Common myeloid progenitor, CD34-positive (primary cell): ENCODE measurements around the gene CLNS1A.

Experiments used
- CTCF ChIA-PET: fragments of 350-600 bp; sonication (Branson Sonifier 250); formaldehyde crosslinking; loops from one replicate; lab custom pipeline; 2021; ENCODE audit warnings: antibody characterized with exemption; lab: Charles Lee
- POLR2A ChIA-PET: fragments of 350-600 bp; sonication (Branson Sonifier 250); formaldehyde crosslinking; loops from one replicate; lab custom pipeline; 2021; ENCODE audit warnings: antibody characterized with exemption; lab: Charles Lee
- DNase-seq, 3 donors: peaks; one replicate each; pipeline versions ENCODE4 v3.0.0 to v3.0.0-alpha.2; 2013
- H3K27ac ChIP-seq, 2 experiments: 1 replicate in 1 of 2; 2 replicates in 1 of 2; pipeline ENCODE4 v1.7.0; 2013; ENCODE audit warnings: inconsistent platforms in 2 of 2, low read length in 2 of 2, mild to moderate bottlenecking in 2 of 2, low read depth in 1 of 2, moderate library complexity in 1 of 2; ENCODE audit not compliant: severe bottlenecking in 2 of 2, insufficient read depth in 1 of 2, poor library complexity in 1 of 2
- H3K27me3 ChIP-seq, 5 experiments: replicated peaks in 2 of 5; 1 replicate in 3 of 5; 2 replicates in 2 of 5; pipeline versions ENCODE4 v1.6.1 to v1.7.0; 2013; ENCODE audit warnings: low read length in 4 of 5, mild to moderate bottlenecking in 2 of 5, moderate library complexity in 2 of 5, inconsistent platforms in 1 of 5; ENCODE audit not compliant: insufficient read depth in 5 of 5, control insufficient read depth in 4 of 5
- H3K36me3 ChIP-seq, 4 experiments: 1 replicate in 2 of 4; 2 replicates in 2 of 4; pipeline versions ENCODE4 v1.6.1 to v1.7.0; 2013; ENCODE audit warnings: low read length in 3 of 4, control low read depth in 1 of 4, mild to moderate bottlenecking in 1 of 4; ENCODE audit not compliant: control insufficient read depth in 4 of 4, insufficient read depth in 4 of 4
- H3K4me1 ChIP-seq, 4 experiments: 1 replicate in 3 of 4; 2 replicates in 1 of 4; pipeline versions ENCODE4 v1.6.1 to v1.7.1; 2013; ENCODE audit warnings: low read length in 3 of 4, mild to moderate bottlenecking in 3 of 4, control low read depth in 1 of 4, inconsistent platforms in 1 of 4, moderate library complexity in 1 of 4; ENCODE audit not compliant: control insufficient read depth in 4 of 4, insufficient read depth in 4 of 4; ENCODE audit errors: control extremely low read depth in 1 of 4
- H3K4me3 ChIP-seq, 7 experiments: 1 replicate in 4 of 7; 2 replicates in 3 of 7; pipeline versions ENCODE4 v1.5.1 to v1.7.0; 2013; ENCODE audit warnings: mild to moderate bottlenecking in 7 of 7, low read length in 6 of 7, moderate library complexity in 6 of 7, inconsistent platforms in 2 of 7, low read depth in 2 of 7, control low read depth in 1 of 7; ENCODE audit not compliant: insufficient read depth in 4 of 7, control insufficient read depth in 1 of 7; ENCODE audit errors: extremely low read depth in 1 of 7
- H3K9me3 ChIP-seq, 5 experiments: 1 replicate in 4 of 5; 2 replicates in 1 of 5; pipeline versions ENCODE4 v1.6.1 to v1.7.1; 2013; ENCODE audit warnings: low read length in 4 of 5, mild to moderate bottlenecking in 2 of 5, inconsistent platforms in 1 of 5, low read depth in 1 of 5, moderate library complexity in 1 of 5; ENCODE audit not compliant: control insufficient read depth in 4 of 5, insufficient read depth in 2 of 5; ENCODE audit errors: control extremely low read depth in 1 of 5
- WGBS: methylation state at CpG from one replicate; pipeline ENCODE4 v1.1.5; 2013; ENCODE audit not compliant: insufficient coverage; 5-methylcytosine and 5-hydroxymethylcytosine counted together

Gene CLNS1A

DNA sequence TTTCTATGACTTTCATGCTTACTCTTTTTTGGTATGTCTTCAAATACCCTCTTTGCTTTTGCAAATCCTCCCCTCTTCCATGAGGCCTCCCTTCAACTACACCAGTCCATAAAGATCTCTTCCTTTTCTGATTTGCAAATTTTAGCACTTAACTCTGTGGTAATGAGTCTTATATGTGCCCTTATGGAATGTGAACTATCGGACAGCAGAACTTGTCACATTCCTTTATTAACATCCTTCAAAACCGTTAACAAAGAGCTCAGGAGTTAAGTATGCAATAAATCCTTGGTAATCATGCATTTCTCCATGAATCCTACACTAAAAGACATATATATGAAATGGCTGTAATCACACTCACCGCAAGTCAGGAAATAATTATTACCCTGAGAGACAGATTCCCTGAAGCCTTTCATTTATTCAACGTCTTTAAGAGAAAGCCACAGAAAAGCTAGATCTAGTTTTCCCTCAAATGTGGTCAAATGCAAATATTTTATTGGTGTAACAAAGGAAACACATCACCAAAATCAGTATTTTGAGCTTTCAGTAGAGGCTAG lies 7.4 kb downstream of the CLNS1A start:
- peaks cover 9 to 44% (median 20%) of the 10 kb centered on the region in 4 experiments for H3K36me3 ChIP-seq
- H3K4me1 ChIP-seq = peaks cover 6 to 26% (median 19%) of the 10 kb centered on the region in 4 experiments
- no peak overlapping the region for H3K4me3 ChIP-seq
- WGBS = 67% methylated on average over 1 of the region's 4 CpGs
- POLR2A ChIA-PET = no interaction called here
- H3K27ac ChIP-seq = no peak overlapping the region
- DNase-seq = no peak
- H3K27me3 ChIP-seq = no peaks in the 10 kb centered on the region
- no peaks in the 10 kb centered on the region for H3K9me3 ChIP-seq
- CTCF ChIA-PET = interaction anchor here (1.0 to 1.2 kb wide), 2 partner anchors 11 to 23 kb away, joined by 3 to 7 read pairs; no protein-coding TSS in a partner anchor

DNA sequence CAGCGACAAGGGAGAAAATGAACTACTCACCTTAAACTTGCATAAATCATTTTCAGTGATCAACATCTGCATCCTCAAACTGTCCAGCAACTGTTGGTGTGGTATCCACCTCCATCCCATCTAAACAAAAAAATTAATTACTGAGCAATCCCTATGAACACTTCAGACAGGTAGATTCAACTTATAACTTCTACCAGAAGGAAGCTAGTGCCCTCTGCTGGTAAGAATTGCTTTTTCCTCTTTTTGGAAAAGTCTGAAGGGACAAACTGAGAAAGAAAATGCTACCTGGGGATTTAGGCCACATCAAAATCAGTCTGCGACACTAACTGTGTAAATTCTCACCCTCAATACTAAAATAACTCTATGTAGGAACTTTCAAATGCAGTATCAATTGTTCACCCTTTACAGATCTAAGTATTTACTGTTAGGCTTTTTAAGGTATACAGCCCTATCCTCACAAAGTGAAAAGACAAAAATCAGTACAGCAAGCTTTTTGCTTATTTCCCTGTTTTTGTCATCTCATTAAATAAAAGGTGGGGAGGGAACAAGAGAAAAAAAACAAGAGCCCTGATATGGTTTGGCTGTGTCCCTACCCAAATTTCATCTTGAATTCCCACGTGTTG lies 17.9 kb downstream of the CLNS1A start:
- Histone ChIP-seq H3K27me3 (no peaks in the 10 kb centered on the region), H3K4me3 (no peak overlapping the region), H3K4me1 (no peaks in the 10 kb centered on the region), H3K36me3 (peaks cover 14 to 76% (median 50%) of the 10 kb centered on the region in 4 experiments), H3K27ac (no peak overlapping the region), H3K9me3 (no peaks in the 10 kb centered on the region)
- CTCF ChIA-PET = interaction anchor here (1.0 to 4.8 kb wide), 14 partner anchors 8 to 493 kb away, joined by 3 to 18 read pairs (median 6); no protein-coding TSS in a partner anchor
- WGBS = 100% methylated on average over 2 of the region's 3 CpGs
- POLR2A ChIA-PET = interaction anchor here (0.6 to 1.3 kb wide), 2 partner anchors 10 to 573 kb away, joined by 3 read pairs; no protein-coding TSS in a partner anchor
- DNase-seq = peak; percentile 52 to 69 (median 59)

DNA sequence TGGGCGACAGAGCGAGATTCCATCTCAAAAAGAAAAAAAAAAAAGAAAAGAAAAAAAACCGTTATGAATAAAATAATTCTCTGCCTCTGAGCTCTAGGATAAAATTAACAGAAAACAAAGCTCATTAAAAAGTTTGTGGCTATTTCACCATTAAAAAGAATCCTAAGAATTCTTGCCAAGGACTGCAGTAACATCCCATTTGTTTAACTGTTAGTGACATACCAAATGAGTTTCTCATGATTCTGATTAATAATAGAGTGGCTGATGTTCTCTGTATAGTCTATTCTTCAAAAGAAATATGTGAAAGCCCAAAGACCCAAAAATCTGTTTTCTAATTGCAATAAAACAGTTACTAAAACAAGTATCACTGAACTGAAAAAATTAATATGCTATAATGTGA lies 19.7 kb downstream of the CLNS1A start:
- Histone ChIP-seq H3K4me3 (no peak overlapping the region), H3K27ac (no peak overlapping the region), H3K9me3 (no peaks in the 10 kb centered on the region), H3K4me1 (no peaks in the 10 kb centered on the region), H3K36me3 (peaks cover 17 to 73% (median 48%) of the 10 kb centered on the region in 4 experiments), H3K27me3 (no peaks in the 10 kb centered on the region)
- DNase-seq = no peak
- CTCF ChIA-PET = interaction anchor here (1.3 to 4.8 kb wide), 5 partner anchors 12 to 147 kb away, joined by 3 to 18 read pairs (median 5); no protein-coding TSS in a partner anchor
- no CpG with 5 or more reads among the region's 3 CpGs for WGBS
- POLR2A ChIA-PET = interaction anchor here (0.6 kb wide), 1 partner anchor 12 kb away, joined by 3 read pairs; no protein-coding TSS in a partner anchor

DNA sequence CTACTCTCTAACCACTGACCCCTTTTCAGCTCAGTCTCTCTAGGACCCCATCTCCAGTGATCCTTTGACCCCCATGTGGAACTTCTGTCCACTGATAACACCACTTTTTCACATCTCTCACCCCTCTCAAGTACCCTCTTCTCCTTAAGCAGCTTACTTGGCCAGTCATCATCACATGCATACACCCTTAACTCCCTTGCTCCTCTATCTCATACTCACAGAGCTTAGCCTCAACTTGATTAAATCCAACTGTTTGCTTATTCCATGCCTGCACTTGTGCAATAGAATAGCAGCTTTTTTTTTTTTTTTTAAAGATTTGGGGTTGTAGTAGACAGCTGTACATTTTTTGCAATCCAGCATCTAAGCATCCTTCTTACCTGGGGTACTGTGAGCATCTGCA lies 25.7 kb downstream of the CLNS1A start:
- ChIA-PET POLR2A (interaction anchor here (0.6 kb wide), 1 partner anchor 70 kb away, joined by 3 read pairs; no protein-coding TSS in a partner anchor), CTCF (interaction anchor here (1.2 to 1.7 kb wide), 3 partner anchors 9 to 12 kb away, joined by 4 to 6 read pairs (median 5); no protein-coding TSS in a partner anchor)
- Histone ChIP-seq H3K9me3 (no peaks in the 10 kb centered on the region), H3K4me3 (no peak overlapping the region), H3K4me1 (no peaks in the 10 kb centered on the region), H3K27ac (no peak overlapping the region), H3K27me3 (no peaks in the 10 kb centered on the region), H3K36me3 (peaks cover 16 to 70% (median 45%) of the 10 kb centered on the region in 4 experiments)
- no peak for DNase-seq

DNA sequence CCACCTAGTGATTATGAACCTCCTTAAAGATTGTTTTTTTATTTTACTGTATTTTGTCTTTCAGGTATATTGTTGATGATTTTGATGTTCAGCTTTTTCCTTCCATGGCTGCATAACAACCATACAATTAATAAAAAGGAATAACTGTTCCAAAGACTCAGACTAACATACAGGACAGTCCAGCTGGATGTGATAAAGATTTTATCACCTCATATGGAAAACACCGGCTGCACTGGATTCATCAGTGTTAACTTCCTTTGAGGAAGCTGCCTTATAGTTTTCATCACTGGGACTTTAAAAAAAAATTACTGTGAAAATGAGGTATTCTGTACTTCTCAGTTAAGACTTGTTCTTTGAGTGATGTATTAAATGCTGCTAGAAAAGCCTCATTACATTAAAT lies 28.4 kb downstream of the CLNS1A start:
- Histone ChIP-seq H3K4me1 (no peaks in the 10 kb centered on the region), H3K27me3 (no peaks in the 10 kb centered on the region), H3K36me3 (peaks cover 14 to 55% (median 34%) of the 10 kb centered on the region in 4 experiments), H3K27ac (no peak overlapping the region), H3K9me3 (no peaks in the 10 kb centered on the region), H3K4me3 (no peak overlapping the region)
- ChIA-PET POLR2A (interaction anchor here (1.1 kb wide), 1 partner anchor 10 kb away, joined by 3 read pairs; no protein-coding TSS in a partner anchor), CTCF (no interaction called here)
- WGBS = 80% methylated on average over 1 of the region's 1 CpG
- no peak for DNase-seq

DNA sequence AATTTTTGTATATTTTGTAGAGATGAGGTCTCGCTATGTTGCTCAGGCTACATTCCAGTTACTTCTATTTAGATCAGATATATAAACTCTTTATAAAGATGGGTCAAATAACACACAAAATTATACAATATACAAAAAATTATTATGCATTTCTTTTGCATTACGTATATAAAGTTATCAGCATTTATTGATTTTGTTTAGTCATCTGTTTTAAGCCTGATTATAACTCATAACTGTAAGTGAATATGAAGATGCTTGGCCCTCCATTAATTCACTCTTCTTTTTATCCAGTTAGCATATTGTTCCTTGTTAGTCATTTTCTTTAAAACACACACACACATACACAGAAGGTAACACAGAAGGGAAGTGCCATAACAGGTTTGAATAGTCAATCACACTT lies 33.3 kb downstream of the CLNS1A start:
- ChIA-PET CTCF (interaction anchor here (3.3 kb wide), 1 partner anchor 15 kb away, joined by 18 read pairs; no protein-coding TSS in a partner anchor), POLR2A (no interaction called here)
- H3K4me3 ChIP-seq = no peak overlapping the region
- no peak overlapping the region for H3K27ac ChIP-seq
- no peaks in the 10 kb centered on the region for H3K27me3 ChIP-seq
- no peaks in the 10 kb centered on the region for H3K9me3 ChIP-seq
- peaks cover 6 to 25% (median 13%) of the 10 kb centered on the region in 4 experiments for H3K36me3 ChIP-seq
- H3K4me1 ChIP-seq = no peaks in the 10 kb centered on the region
- no peak for DNase-seq
- no CpG with 5 or more reads among the region's 2 CpGs for WGBS
